HG03565 (cell line): ENCODE measurements around the gene MAFF.

Experiments
- ATAC-seq: cut with Tn5 transposase; IDR thresholded peaks from one replicate; pipeline ENCODE4 v1.9.1; 2021; ENCODE audit warnings: mild to moderate bottlenecking, moderate library complexity; ENCODE audit not compliant: unreplicated experiment

The MAFF gene

GRCh38 chr22:38246046-38246658 lies 44.4 kb downstream of the MAFF start:
- no peak for ATAC-seq

DNA sequence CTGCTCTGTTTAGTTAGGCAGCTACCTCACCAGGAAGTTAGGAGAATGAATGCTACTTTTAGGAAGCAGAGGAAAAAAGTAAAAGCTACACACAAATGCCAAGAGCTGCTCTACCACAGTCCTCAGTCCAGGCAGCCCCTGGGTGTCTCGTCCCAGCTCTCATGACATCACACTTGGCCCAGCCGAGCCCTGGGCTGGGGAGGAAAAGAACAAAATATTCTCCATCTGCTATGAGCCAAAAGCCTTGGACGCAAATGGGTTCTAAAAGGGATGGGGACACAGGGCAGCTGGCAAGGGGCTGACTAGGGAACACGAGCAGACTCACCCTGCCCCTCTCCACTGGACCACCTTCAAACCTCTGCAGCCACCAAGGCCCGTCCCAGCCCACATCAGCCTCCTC lies 44.9 kb downstream of the MAFF start:
- no peak for ATAC-seq

- no peak for ATAC-seq
Observed at GRCh38 chr22:38247713-38248112, 45.9 kb downstream of the MAFF start.

- no peak for ATAC-seq
Observed at GRCh38 chr22:38248280-38248679, 46.5 kb downstream of the MAFF start.

GRCh38 chr22:38249301-38249700 lies 47.5 kb downstream of the MAFF start:
- no peak for ATAC-seq

DNA sequence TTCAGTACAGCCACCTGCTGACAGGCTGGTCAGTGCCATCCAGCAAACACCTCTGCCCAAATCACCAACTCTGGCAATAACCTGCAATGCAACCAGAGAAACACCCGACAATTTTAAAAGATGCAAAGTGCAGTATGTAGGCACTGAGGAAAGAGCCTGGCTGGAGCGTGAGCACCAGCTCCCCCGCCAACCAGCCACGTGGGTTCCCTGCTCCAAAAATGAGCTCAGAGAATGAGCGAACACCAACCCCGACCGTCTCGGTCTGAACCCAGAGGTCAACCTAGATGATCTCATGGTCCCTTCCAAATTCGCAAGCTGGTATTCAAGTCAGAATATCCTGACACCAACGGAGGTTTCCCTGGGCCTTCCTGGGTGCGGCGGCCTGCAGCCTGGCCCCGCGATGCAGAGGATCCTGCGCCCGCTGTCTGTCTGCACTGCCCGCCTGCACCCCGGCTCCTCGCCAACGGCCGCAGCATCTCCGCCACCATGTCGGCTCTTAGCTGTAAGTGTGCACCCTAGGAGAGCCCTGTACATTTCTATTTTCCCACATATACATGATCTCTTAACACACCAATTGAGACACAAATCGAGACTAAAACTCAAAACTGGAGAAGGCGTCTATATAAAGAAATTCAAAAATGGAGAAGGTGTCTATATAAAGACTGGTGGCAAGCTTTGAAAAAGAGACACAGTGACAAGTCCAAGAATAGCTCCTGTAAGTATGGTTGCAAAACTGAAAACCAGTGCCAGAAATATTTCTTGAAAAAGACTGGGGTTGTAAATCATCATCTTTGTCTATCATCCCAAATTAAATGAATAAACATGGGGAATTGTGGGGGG lies 48.2 kb downstream of the MAFF start:
- no peak for ATAC-seq

- ATAC-seq: no peak
Observed at GRCh38 chr22:38250643-38251340, 49.0 kb downstream of the MAFF start.

- ATAC-seq: no peak
Observed at GRCh38 chr22:38251341-38251692, 49.5 kb downstream of the MAFF start.

- no peak for ATAC-seq
Observed at GRCh38 chr22:38255697-38256096, 53.9 kb downstream of the MAFF start.

DNA sequence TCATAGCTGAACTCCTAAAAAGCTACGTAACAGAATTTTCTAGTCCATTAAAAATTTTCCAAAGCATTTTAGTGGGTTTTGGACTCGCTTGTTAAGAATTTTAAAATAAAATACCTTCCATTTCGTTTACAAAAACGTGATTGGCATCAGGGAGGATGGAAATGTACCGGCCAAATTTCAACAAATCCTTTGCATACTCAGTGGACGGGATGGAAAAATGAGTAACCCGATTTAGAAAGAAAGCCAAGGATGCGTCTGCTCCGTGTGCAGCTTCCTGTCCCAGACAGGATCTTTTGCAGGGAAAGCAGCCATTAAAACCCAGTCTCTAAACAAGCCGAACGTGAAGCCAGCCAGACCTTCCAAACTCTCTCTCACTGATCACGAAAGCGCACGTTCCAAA lies 55.4 kb downstream of the MAFF start:
- ATAC-seq: no peak

DNA sequence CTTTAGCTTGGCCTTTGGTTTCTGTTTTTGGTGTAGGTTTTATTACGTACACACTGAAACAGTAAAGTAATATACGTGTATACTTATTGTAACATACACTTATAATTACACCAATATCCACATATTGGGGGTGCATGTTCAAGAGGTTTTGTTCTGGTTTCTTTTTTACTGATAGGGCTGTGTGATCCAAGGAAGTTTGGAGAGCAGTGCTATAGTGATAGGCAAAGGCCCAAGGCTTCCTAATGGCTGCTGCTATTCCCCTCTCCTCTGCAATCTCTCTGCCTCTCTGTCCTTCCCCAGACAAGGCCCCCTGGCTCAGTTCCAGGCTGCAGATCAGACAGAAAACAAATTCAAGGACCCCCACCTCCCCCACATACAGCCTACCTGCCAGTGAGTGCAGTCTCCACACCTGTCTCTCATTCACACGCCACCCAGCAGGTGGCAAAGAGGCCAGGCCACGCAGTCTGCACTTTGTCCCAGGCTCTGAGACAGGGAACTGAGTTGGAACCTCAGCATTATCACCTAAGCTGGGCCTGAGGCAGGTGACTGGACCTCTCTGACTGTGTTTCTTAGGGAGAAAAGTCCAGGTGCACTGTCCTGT lies 56.0 kb downstream of the MAFF start:
- no peak for ATAC-seq

DNA sequence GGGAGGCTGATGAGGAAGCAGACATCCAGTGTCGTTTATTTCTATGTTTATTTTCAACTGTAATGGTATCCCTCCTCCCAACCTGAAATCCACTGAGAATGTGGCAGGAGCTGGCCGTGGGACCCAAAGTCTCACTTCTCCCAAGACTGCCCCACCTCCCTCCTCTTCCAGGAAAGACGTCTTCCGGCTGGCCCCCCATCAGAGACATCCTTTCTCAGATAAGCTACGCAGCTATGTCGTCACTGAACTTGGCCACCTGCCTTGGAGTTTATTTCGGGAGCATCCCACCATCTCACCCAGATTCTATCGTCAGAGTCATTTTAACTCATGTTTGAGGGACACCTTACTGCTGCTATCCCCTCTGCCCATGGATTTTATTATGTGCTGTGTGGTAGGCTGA lies 57.1 kb downstream of the MAFF start:
- ATAC-seq: no peak

DNA sequence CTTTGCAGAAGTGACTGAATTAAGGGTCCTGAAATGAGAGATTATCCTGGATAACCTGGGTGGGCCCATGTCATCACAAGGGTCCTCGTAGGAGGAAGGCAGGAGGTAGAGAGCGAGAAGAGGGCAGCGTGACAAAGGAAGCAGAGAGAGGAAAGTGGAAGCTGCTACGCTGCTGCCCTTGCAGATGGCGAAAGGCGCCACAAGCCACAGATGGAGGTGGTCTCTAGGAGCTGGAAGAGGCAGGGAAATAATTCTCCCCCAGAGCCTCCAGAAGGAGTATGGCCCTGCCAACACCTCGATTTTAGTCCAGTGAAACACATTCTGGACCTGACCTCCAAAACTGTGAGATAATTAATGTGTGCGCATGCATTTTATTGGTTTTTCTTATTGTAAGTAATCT lies 57.6 kb downstream of the MAFF start:
- no peak for ATAC-seq

DNA sequence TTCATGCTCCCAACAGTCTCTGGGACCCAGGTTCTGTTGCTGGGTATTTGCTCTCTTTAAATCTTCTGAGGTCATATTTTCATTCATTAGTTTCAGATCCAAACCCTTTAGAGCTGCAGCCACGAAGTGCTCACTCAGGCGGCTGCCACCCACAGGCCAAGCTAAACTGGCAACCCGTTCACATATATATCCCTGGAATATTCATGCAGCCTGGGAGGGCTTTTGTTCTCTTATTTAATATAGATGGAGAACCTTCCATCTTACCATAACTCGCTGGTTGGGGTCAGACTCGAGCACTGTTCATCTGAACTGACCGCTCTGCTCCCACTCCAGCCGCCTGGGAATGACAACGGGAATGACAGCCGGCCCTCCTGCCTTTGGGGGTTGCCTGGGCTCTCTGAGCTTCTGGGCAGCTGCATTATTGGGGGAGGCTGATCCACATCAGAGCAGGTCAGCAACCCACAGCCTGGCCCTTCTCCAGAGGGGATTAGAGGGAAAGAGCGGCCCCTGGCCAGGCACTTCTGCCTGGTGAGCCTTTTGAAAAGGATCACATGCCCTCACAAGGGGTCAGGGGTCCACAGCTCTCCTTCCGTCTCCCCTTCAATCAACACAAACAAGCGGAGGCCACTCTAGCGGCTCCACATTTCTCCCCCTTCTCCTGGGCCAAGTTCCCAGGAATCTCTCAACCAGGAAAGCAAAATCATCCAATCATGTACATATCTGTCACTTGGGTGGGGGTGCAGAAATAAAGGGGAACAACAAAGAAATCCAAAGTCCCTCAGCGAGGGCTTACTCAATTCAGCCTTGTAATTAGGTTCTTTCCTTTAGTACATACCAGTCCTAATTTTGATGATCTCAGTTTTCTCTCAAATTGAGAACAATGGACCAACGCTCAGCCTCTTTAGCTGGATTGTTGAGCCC lies 59.2 kb downstream of the MAFF start:
- peak; percentile 7 for ATAC-seq

GRCh38 chr22:38262051-38262795 lies 60.4 kb downstream of the MAFF start:
- ATAC-seq: no peak

- ATAC-seq: no peak
Observed at GRCh38 chr22:38264322-38264843, 62.6 kb downstream of the MAFF start.
